ENCODE results near the gene SLC22A23.

The SLC22A23 gene

GRCh38 chr6:3258720-3259490 is 197.9 kb downstream of the SLC22A23 start, which contains the start of gene PSMG4:
Gene PSMG4 (plus strand): TSS chr6:3258947. CDS start chr6:3259023, 76 bp downstream.
- H3K4me3 ChIP-seq (ENCODE audit: low read depth, low read length): peak within 1 kb of the TSS; percentile 91
- 0 out of 2 replicates have a peak, but pooled peaks have one; percentile 0 for TF ChIP-seq CTCF (IDR thresholded peaks at IDR 0.05; ENCODE audit: control insufficient read depth, extremely low read depth, insufficient read depth)
- DNase-seq (ENCODE audit: low read depth): peak; percentile 50

- peak overlapping the region; percentile 91; the same call in 1 of the 2 replicates for H3K4me3 ChIP-seq (ENCODE audit: low read depth, low read length)
- no peak for DNase-seq (ENCODE audit: low read depth)
- TF ChIP-seq CTCF (IDR thresholded peaks at IDR 0.05; ENCODE audit: control insufficient read depth, extremely low read depth, insufficient read depth): no peak
Observed at GRCh38 chr6:3258201-3258600, 198.6 kb downstream of the SLC22A23 start.

- DNase-seq (ENCODE audit: low read depth): no peak
- H3K4me3 ChIP-seq (ENCODE audit: low read depth, low read length): no peak overlapping the region
- TF ChIP-seq CTCF (IDR thresholded peaks at IDR 0.05; ENCODE audit: control insufficient read depth, extremely low read depth, insufficient read depth): no peak
Observed at GRCh38 chr6:3253597-3253961, 203.3 kb downstream of the SLC22A23 start.

- no peak overlapping the region for H3K4me3 ChIP-seq (ENCODE audit: low read depth, low read length)
- DNase-seq (ENCODE audit: low read depth): no peak
- no peak for TF ChIP-seq CTCF (IDR thresholded peaks at IDR 0.05; ENCODE audit: control insufficient read depth, extremely low read depth, insufficient read depth)
Observed at GRCh38 chr6:3252861-3253596, 203.8 kb downstream of the SLC22A23 start.

- H3K4me3 ChIP-seq (ENCODE audit: low read depth, low read length): no peak overlapping the region
- DNase-seq (ENCODE audit: low read depth): no peak
- no peak for TF ChIP-seq CTCF (IDR thresholded peaks at IDR 0.05; ENCODE audit: control insufficient read depth, extremely low read depth, insufficient read depth)
Observed at GRCh38 chr6:3252369-3252768, 204.5 kb downstream of the SLC22A23 start.

GRCh38 chr6:3251462-3252314 is 205.2 kb downstream of the SLC22A23 start:
- peak; percentile 56 for DNase-seq (ENCODE audit: low read depth)
- H3K4me3 ChIP-seq (ENCODE audit: low read depth, low read length): no peak overlapping the region
- TF ChIP-seq CTCF (IDR thresholded peaks at IDR 0.05; ENCODE audit: control insufficient read depth, extremely low read depth, insufficient read depth): peak; percentile 90
